OCI-LY7 (cell line): ENCODE measurements around the gene ANKRD18A. TPM values are rescaled to one million over a fixed set of nuclear protein-coding genes. Genes with fewer than 3 reads are reported as not detected.

Source experiments
- BruUV-seq: library from RNA; stranded (reverse); fragments of 400-500 nt; replicated peaks from 2 replicates; lab custom pipeline; 2021; lab: Mats Ljungman, UMichigan
- CTCF ChIA-PET: fragments of 300-600 bp; sonication (Branson Sonifier 250); formaldehyde crosslinking; loops from one replicate; lab custom pipeline; 2022; ENCODE audit warnings: antibody characterized with exemption; ENCODE audit not compliant: unreplicated experiment; lab: Charles Lee
- POLR2A ChIA-PET: fragments of 300-600 bp; sonication (Branson Sonifier 250); formaldehyde crosslinking; loops from one replicate; lab custom pipeline; 2022; ENCODE audit warnings: antibody characterized with exemption; lab: Charles Lee
- DNase-seq: peaks from one replicate; pipeline ENCODE4 v3.0.0-alpha.2; 2015; ENCODE audit warnings: low spot score
- H2AFZ ChIP-seq: fragments of 200-600 bp; sonication (generic), shearing (Covaris generic); 2 replicates; pipeline ENCODE4 v1.6.1; 2014; ENCODE audit warnings: mild to moderate bottlenecking, antibody characterized with exemption, low read length, moderate library complexity
- H3K27ac ChIP-seq: fragments of 200-600 bp; sonication (generic); 2 replicates; pipeline ENCODE4 v1.5.1; 2014; ENCODE audit warnings: mixed run types, low read depth, mild to moderate bottlenecking, moderate library complexity, low read length, inconsistent platforms; ENCODE audit not compliant: poor library complexity, severe bottlenecking
- H3K36me3 ChIP-seq: fragments of 200-600 bp; sonication (generic); 2 replicates; pipeline ENCODE4 v1.6.1; 2014; ENCODE audit warnings: mild to moderate bottlenecking, antibody characterized with exemption, low read length, moderate library complexity, mixed read lengths; ENCODE audit not compliant: insufficient read depth
- H3K4me1 ChIP-seq: fragments of 200-600 bp; sonication (generic); 2 replicates; pipeline ENCODE4 v1.5.1; 2014; ENCODE audit warnings: mild to moderate bottlenecking, low read length; ENCODE audit not compliant: insufficient read depth, poor library complexity, severe bottlenecking
- H3K4me2 ChIP-seq: fragments of 200-600 bp; sonication (generic); 2 replicates; pipeline ENCODE4 v1.6.1; 2014; ENCODE audit warnings: mild to moderate bottlenecking, low read length
- H3K4me3 ChIP-seq: fragments of 200-600 bp; sonication (generic); 2 replicates; pipeline ENCODE4 v1.5.1; 2014; ENCODE audit warnings: mild to moderate bottlenecking, low read depth, low read length; ENCODE audit not compliant: poor library complexity, severe bottlenecking
- H3K79me2 ChIP-seq: fragments of 200-600 bp; sonication (generic); 2 replicates; pipeline ENCODE4 v1.6.1; 2016; ENCODE audit warnings: low read depth, mild to moderate bottlenecking, low read length, moderate library complexity, mixed read lengths; ENCODE audit not compliant: insufficient read depth
- H3K9me2 ChIP-seq: fragments of 200-600 bp; sonication (generic); 2 replicates; pipeline ENCODE4 v1.6.1; 2016; ENCODE audit warnings: mild to moderate bottlenecking, low read length, mixed read lengths; ENCODE audit not compliant: insufficient read depth
- H3K9me3 ChIP-seq: fragments of 200-600 bp; sonication (generic); 2 replicates; pipeline ENCODE4 v1.6.1; 2014; ENCODE audit warnings: mild to moderate bottlenecking, mixed run types, low read length, mixed read lengths
- H4K20me1 ChIP-seq: fragments of 200-600 bp; sonication (generic); 2 replicates; pipeline ENCODE4 v1.6.1; 2014; ENCODE audit warnings: mild to moderate bottlenecking, antibody characterized with exemption, low read length, moderate library complexity, mixed read lengths; ENCODE audit not compliant: insufficient read depth
- CTCF ChIP-seq: fragments of 200-600 bp; sonication (generic); conservative IDR thresholded peaks from 2 replicates; pipeline ENCODE4 v1.5.1; 2014; ENCODE audit warnings: mild to moderate bottlenecking, antibody characterized with exemption, low read length, moderate library complexity, mixed read lengths
- EZH2phosphoT487 ChIP-seq: fragments of 200-600 bp; sonication (generic); IDR thresholded peaks from 2 replicates; pipeline ENCODE4 v1.6.1; 2018; ENCODE audit warnings: low read depth, borderline replicate concordance, mild to moderate bottlenecking, mixed run types, antibody characterized with exemption, low read length, moderate library complexity, mixed read lengths
- intact Hi-C: fragments of 100-400 bp; cut with micrococcal nuclease; formaldehyde crosslinking; loops from one replicate; pipeline ENCODE4 v1.10.0; 2022; ENCODE audit not compliant: unreplicated experiment
- total RNA-seq, 2 experiments: library from RNA; depleted of rRNA in 1 of 2; stranded (reverse); fragments of >200 nt in 1 of 2; shearing (Covaris generic) in 1 of 2; gene quantifications; 2 replicates each; pipeline ENCODE4 v1.2.3, GENCODE V29; 2014 to 2022

The ANKRD18A gene
- total RNA-seq, 2 experiments from 2014 or later = not detected

GRCh38 chr9:38650564-38650963 lies 30.2 kb upstream of the ANKRD18A start:
- Histone ChIP-seq H3K79me2 (no peaks in the 10 kb centered on the region), H2AFZ (no peak overlapping the region), H3K4me2 (no peak overlapping the region), H3K9me3 (no peaks in the 10 kb centered on the region), H3K4me3 (no peak overlapping the region), H3K9me2 (no peaks in the 10 kb centered on the region), H3K27ac (no peak overlapping the region), H3K36me3 (no peaks in the 10 kb centered on the region), H4K20me1 (no peaks in the 10 kb centered on the region), H3K4me1 (no peaks in the 10 kb centered on the region)
- intact Hi-C loops = no loop called here
- ChIA-PET POLR2A (interaction anchor here (0.6 kb wide), 1 partner anchor 14 kb away, joined by 4 read pairs; no protein-coding TSS in a partner anchor), CTCF (no interaction called here)
- BruUV-seq = no TSS peak
- no peak for DNase-seq
- TF ChIP-seq EZH2phosphoT487 (no peak), CTCF (no peak)

DNA sequence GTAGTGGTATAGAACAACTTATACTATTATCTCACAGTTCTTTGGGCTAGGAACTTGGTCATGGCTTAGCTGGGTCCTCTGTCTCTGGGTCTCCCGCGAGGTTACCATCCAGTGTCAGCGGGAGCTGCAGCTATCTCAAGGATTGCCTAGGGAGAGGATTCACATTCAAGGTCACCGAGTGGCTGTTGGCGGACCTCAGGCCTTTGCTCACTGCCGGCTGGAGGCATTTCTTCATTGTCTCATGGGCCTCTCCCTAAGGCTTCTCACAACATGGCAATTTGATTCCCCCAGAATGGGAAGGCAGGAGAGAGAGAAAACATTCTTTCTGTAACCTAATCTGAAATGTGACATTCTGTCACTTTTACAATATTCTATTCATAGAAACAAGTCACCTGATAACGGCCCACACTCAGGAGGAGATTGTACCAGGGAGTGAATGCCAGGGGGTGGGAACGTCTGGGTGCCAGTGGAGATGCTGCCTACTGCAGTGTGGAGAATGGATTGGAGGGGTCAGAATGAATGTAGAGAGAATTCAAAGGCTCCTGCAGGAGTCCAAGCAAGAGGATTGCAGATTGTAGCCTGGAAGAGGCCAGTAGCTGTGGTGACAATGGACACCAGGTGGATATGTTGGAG lies 29.5 kb upstream of the ANKRD18A start:
- H3K4me2 ChIP-seq = no peak overlapping the region
- TF ChIP-seq CTCF (no peak), EZH2phosphoT487 (no peak)
- no peak overlapping the region for H3K27ac ChIP-seq
- no peaks in the 10 kb centered on the region for H3K36me3 ChIP-seq
- H3K79me2 ChIP-seq = no peaks in the 10 kb centered on the region
- ChIA-PET CTCF (no interaction called here), POLR2A (interaction anchor here (0.6 kb wide), 1 partner anchor 15 kb away, joined by 4 read pairs; no protein-coding TSS in a partner anchor)
- intact Hi-C loops = no loop called here
- H4K20me1 ChIP-seq = no peaks in the 10 kb centered on the region
- H3K9me3 ChIP-seq = no peaks in the 10 kb centered on the region
- no peaks in the 10 kb centered on the region for H3K4me1 ChIP-seq
- BruUV-seq = no TSS peak
- H3K9me2 ChIP-seq = no peaks in the 10 kb centered on the region
- no peak overlapping the region for H3K4me3 ChIP-seq
- DNase-seq = no peak
- H2AFZ ChIP-seq = no peak overlapping the region

DNA sequence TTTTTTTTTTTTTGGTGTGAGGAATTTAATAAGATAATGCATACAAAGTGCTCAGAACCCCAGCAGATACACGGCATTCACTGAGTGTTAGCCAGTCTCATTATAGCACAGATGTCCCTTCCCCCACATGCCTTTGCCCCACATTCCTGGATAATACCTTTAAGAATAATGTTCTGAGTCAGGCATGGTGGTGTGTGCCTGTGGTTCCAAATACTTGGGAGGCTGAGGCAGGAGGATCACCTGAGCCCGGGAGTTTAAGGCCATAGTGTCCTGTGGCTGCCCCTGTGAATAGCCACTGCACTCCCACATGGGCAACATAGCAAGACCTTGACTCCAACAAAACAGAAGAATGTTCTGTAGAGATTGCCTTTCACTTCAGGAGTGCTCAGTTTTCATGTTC lies 24.2 kb upstream of the ANKRD18A start:
- DNase-seq = no peak
- Histone ChIP-seq H4K20me1 (no peaks in the 10 kb centered on the region), H3K27ac (no peak overlapping the region), H3K4me2 (no peak overlapping the region), H3K9me3 (no peaks in the 10 kb centered on the region), H2AFZ (no peak overlapping the region), H3K36me3 (no peaks in the 10 kb centered on the region), H3K4me1 (no peaks in the 10 kb centered on the region), H3K4me3 (no peak overlapping the region), H3K79me2 (no peaks in the 10 kb centered on the region), H3K9me2 (no peaks in the 10 kb centered on the region)
- no TSS peak for BruUV-seq
- CTCF ChIA-PET = no interaction called here
- intact Hi-C loops = no loop called here
- TF ChIP-seq CTCF (no peak), EZH2phosphoT487 (no peak)
- POLR2A ChIA-PET = interaction anchor here (0.6 kb wide), 1 partner anchor 60 kb away, joined by 5 read pairs; no protein-coding TSS in a partner anchor
